GM21367 (cell line): ENCODE measurements around the gene DIP2C.
"Not testable (repeated sequence)": the region's sequence is repeated elsewhere in the genome, so short reads cannot be mapped to it uniquely, and the experiment has no call there.

Experiments
- ATAC-seq: cut with Tn5 transposase; IDR thresholded peaks from one replicate; pipeline ENCODE4 v1.9.1; 2021; ENCODE audit not compliant: unreplicated experiment

The DIP2C gene

DNA sequence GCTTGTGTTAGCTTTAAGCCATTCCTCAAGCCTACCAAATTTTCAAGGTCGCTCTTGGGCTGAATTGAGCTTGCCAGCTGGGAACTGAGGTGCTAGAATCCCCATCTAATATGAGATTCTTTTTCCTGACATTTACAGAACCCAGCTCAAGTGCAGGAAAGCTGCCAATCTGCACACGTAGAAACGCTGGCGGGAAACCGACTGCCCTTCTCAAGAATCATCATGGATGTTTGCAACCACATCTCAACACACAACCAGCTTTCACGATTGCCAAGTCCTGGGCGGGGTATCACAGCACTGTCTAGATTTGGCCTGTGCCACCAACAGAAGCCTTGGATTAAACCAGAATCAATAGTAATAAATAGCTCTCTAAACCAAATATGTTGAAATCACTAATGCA lies 203.7 kb downstream of the DIP2C start:
- ATAC-seq: no peak

DNA sequence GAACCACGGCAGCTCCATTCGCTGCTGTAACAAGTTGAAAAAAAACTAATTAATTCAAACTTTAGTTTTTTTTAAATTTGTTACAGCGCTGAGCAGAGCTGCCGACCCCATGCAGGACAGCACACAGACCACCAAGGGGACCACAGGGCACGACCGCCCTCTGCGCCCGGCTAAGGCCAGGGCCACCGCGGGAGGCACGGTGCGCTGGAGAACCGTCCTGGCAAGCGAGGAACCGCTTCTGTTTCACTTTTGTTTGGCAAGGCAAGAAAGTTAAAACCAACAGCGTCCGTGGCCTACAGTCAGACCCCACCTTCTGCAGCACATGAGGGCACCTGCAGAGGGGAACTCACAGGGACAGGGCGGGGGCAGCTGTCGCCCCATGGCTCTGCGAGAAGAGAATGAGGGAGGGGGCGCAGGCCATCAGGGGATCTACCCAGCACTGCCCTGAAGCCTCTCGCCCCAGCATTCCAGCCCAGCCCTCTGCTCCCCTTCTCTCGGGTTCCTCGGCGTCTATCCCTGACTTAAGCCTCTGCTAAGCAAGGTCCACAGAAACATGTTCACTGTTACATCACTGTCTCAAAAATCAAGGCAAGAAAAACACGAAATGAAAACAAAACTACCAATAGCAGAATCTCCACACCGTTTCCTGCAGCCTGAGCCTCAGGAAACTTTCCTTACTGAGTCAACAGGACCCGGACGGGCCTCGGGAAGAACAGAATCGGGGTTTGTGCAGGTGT lies 204.4 kb downstream of the DIP2C start:
- no peak for ATAC-seq

DNA sequence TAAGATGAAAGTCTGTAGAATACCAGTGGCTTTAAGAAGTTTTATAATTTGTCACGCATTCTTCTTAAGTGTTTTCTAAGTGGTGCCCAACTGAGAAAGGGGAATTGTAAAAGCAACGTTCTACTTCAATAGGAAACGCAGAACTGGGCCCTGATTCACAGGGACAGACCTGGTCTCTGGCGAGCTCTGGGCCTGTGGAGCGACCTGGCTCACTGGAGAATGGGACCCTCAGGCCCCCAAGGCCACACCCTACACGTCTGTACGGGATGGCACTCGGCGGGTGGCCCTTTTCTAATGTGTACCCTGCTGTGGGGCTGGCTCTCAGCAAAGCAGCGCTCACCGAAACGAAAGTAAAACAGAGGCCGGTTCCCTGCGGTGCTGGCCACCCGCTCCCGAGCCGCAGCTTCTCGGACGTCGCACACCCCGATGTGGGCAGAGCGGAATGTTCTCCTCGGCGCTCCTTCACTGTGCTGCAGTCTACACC lies 205.0 kb downstream of the DIP2C start:
- no peak for ATAC-seq

DNA sequence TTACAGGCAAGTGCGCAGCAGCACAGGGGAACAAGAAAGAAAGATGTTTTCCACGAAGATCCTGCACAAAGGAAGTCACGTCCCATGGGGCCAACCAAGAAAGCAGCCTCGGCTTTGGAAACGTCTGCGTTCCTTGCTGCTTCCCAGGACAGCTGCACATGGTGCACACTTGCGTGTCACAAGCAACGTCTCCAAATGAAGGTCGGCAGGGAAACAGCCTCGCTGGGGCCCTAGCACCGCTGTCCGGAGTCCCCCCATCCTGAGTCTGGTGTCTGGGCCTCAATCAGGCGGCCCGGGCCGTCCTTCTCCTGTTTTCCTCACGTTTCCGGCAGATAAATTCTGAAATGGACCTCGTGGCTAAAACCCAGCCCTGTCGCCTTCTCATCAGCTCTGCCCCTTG lies 206.2 kb downstream of the DIP2C start:
- ATAC-seq: no peak

DNA sequence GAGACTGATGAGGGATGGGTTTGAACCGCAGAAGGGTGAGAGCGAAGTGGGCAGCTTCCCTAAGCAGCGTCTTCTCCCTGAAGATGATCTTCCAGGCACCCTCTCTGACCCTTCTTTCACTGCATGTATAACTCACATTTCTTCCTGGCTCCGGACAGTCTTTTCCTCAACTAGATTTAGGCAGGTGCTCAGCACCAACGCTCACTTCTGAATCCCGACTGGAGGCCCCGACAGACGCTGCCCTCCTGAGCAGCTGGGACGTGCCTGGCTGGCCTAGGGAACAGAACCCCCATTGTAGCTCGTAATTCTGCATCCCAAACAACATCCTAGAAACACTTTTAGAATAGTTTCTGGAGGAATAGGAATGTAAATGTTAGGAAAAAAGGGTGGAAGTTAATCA lies 206.6 kb downstream of the DIP2C start:
- ATAC-seq: no peak

DNA sequence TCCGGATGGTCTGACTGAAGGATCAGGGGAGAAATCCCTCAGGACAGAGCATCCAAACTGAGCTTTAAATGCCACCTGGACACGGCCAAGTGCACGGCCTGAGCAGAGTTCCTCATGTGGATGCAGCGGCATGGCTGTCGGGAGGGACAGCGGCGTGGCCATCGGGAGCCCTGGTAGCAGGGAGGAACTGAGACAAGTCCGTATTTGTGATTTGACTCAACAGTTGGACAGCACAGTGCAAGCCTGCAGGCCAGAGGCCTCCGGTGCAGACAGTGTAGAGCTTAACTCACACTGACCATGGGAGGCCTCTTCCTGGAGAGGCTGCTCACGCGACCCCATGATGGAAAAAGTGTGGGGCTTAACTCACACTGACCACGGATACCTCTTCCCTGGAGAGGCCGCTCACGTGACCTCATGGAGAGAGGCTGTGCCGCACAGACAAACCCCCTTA lies 207.4 kb downstream of the DIP2C start:
- ATAC-seq: no peak

DNA sequence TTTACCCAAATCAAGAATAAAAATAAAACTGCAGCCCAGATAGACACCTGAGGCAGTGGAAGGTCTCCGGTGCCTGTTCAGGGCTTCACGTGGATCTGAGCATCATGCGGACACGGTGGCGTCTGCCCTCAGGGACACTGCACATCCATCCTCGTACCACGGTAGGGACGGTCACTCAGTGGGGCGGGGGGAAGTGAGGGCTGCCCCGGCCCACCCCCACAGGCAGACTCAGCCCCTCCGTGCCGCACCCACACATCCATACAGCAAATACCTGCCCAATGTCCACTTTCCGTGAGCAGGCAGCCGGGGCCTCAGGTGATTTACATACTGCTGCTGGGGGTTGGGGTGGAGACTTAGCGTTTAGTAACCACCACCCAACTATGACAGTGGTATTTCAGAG lies 207.8 kb downstream of the DIP2C start:
- no peak for ATAC-seq

DNA sequence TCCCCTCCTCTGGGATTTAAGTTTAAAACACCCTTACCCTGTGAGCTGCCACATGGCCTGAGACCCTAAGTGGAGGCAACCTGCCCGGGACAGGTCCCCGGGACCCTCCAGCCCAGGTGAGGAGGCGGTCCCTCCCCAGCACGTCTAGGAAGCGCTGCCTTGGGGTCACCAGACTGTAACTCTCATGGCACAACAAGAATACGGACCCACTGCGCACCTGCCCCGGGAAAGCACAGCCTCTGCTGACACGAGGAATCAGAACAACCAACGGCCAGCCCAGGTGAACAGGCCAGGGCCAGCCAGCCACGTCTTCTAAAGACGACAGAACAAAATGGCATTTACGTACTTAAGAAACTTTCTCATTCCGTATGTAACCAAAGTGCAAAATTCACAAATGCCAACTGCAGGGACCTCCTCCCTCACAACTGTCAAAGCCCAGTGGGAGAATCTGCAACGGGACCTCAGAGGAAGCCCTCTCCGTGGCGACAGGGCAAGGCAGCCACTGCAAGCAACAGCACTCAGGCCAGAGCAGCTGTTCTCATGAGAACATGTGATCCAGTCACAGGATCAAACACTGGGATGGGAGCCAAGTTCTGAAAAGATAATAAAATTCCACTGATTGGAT lies 208.4 kb downstream of the DIP2C start:
- ATAC-seq: no peak

DNA sequence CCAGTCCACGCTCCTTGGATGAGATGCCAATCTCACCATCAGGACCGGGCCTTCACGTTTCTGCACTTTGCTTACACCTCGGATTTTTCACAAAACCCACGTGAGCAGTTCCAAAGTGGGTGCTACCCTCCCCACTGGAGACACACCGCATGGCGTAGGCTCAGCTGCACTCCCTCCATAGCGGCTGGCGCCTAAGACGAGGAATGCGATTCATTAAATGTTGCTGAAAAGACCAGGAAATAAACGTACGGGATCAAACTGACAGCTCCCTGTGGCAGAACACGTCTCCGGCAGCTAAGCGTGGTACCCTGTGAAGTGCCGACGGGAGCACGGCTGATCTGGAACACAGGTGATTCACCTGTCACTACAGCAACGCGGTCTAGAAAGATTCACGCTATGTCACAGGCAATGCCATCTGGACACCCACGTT lies 209.0 kb downstream of the DIP2C start:
- no peak for ATAC-seq

DNA sequence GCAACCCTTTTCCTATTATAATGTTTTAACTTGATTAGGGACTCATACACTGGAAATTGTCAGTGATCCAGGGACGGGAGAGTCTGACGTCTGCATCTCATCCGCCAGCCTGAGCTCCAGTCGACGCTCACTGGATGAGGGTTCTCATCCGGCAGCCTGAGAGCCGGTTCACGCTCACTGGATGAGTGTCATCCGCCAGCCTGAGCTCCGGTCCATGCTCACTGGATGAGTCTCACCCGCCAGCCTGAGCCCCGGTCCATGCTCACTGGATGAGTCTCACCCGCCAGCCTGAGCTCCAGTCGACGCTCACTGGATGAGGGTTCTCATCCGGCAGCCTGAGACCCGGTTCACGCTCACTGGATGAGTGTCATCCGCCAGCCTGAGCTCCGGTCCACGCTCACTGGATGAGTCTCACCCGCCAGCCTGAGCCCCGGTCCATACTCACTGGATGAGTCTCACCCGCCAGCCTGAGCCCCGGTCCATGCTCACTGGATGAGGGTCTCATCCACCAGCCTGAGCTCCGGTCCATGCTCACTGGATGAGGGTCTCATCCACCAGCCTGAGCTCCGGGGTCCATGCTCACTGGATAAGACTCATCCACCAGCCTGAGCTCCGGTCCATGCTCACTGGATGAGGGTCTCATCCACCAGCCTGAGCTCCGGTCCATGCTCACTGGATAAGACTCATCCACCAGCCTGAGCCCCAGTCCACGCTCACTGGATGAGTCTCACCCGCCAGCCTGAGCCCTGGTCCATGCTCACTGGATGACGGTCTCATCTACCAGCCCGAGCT lies 209.6 kb downstream of the DIP2C start:
- not testable (repeated sequence) for ATAC-seq

DNA sequence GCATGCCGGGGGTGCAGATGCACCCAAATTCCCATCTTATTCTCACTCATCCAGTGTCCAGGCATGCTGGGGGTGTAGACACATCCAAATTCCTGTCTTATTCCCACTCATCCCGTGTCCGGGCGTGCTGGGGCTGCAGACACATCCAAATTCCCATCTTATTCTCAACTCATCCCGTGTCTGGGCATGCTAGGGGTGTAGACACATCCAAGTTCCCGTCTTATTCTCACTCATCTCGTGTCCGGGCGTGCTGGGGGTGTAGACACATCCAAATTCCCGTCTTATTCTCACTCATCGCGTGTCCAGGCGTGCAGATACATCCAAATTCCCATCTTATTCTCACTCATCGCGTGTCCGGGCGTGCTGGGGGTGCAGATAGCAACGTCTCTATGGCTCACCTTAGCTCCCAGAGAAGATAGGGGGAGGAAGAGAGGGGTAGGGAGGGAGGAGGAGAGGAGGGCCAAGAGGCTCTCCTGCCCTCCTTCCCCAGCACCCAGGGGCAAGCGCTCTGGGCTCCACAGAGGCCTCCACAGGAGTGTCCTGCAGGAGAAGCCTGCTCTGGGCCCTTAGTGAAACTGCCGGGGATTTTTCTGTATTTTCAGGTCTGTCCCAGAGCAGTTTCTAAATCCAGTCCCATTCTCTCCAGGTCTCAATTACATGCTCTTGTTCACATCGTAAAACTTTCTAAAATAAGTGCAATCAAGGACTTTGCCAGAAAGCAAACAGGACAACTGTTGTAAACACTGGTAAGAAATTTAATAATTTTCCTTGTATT lies 210.8 kb downstream of the DIP2C start:
- no peak for ATAC-seq

DNA sequence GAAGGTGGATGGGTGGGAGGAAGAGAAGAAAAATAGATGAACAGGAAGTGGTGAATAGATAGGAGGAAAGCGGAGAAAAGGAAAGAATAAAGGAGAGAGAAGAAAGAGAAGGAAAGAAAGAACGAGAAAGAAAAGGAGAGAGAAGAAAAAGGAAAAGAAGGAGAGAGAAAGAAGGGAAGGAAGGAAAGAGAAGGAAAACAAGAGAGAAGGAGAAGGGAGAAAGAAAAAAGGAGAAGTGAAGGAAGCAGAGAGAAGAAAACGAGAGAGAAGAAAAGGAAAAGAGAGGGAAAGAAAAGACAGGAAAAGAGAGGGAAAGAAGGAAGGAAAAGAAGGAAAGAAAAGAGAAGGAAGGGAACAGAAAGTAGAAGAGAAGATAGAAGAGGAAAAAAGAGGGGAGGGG lies 211.8 kb downstream of the DIP2C start:
- no peak for ATAC-seq

DNA sequence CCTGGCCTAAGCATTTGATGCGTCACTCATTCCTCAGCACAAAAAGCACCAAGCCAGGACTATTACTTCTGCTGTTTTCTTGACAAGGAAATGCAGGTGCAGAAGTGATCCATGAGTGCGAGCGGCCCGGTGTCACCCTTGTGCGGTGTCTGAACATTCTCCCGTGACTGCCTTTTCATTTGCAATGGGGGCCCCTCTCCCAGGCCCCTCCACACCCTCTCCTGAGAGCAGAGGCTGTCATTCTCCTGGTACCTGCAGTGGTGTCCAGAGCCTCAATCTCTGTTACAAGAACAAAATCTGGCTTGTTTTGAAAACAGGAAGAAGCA lies 213.1 kb downstream of the DIP2C start:
- no peak for ATAC-seq

DNA sequence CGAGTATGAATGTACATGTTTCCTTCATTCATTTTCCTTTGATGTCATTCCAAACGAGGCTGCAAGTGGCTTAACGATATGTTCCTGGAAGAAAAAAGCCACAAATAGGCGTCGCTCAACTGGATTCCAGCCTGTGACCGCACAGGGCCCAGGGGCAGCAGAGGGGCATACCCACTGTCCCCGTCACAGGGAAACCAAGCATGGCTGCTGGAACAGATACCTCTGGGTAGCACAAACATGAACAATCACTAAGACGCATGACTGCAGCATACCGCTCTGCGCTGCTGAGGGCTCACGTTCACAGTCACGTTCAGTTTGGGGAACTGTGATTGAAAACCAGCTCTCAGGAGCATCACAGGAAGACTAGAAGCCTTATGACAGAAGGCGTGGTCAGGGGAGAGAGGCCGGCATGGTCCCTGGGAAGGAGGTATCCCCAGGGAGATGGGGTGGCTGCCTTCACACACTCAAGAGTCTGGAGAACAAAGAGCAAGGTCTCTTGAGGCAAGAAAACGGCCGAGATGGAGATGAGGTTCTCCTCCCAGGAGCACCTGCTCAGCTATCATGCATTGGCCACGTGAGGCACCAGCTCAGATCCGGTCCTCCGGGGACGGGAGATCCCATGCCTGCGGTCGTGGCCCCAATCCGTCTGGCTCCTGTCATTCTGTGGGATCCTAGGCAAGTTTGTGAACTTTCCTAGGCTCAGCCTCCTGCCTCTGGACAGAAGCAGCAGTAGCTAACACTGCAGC lies 213.6 kb downstream of the DIP2C start:
- no peak for ATAC-seq

DNA sequence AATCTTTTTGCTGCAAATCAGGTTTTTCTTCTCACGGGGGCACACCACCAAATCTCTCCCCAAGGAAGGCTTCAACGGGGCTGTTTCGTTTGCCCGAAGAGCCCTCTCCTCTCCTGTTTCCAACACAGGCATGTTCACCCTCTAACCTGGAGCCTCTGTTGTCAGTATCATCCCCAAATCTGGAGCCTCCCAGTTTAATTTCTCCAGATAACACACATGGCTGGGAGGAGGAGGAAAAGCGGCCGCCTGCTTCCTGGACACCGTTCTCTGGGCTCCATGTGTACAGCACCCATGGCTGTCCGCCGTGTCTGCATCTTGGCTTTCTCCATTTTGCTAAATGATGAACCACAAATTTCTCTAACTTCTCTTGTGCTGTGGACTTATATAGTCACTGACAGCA lies 214.5 kb downstream of the DIP2C start:
- no peak for ATAC-seq

DNA sequence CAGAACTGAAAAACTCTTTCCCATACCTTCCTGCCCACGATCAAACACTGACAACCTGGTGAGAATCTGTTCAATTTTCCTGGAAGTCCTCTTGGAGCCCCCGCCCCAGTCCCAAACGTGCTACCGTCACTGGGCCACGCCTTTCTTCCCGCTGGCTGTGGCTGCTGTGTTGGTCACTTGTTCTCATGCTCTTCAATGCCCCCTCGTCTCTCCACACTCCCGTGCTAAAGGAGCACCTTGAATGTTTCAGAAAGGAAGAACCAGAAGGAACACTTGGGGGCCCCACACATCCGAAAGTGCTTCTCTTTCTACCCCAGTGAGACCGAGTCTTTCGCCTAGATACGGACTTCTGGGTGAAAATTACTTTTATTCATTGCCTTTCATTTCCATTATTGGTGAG lies 215.1 kb downstream of the DIP2C start:
- no peak for ATAC-seq

DNA sequence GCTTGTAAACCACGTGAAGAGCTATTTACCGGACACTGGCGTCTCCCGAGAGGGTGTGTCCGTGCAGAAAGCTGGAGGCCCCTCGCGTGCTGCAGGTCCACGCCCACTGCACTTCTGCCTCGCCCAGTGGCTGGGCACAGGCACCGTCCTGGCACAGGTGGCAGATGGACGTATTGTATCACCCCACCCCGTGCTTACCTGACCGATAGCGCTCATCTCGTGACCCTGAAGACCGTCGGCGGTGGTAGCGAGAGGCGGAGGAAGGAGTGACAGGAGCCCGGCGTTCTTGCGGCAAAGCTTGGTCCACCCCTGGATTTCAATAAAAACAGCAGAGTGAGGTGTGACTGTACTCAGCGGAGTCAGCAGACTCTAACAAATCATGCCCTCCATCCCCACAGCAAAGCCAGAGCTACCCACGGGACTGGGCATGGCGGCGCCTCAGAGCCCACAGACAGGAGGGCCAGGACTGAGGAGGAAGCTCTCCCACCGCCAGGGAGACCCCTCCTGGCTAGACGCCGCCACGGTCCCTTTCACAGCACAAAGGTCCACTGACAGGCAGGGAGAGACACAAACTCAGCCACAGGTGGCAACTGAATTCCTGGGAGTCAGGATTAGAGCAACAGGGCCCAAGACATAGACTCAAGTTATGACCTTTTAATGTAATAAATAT lies 217.1 kb downstream of the DIP2C start:
- no peak for ATAC-seq

DNA sequence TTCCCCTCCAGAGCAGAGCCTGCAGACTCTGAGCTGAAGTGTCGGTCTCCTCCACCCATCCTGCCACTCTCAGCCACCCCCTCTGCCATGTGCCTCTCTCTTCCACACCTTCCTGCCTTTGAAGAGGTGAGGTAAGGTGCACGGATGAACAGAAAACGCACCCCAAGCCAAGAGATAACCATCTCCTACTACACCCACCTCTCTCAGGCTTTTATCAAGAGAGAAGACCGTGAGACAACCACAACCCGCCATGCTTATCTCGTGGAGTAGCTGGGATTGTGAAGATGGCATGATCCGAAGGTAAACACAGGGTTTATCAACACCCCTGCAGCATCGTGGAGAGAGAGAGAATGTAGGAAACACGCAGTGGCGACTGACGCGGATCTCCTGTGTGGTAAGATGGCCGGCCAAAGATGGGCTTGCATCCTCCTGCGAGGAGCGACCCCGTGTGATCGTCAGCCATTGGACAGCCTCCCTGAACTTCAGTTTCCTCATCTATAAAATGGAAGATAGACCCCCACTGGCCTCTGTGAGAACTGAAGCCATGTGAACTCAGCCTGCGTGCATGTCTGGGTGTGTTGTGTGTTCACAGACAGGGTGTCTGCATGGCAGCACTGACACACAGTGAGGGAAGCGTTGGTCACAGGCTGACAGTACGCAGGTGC lies 219.0 kb downstream of the DIP2C start:
- no peak for ATAC-seq

DNA sequence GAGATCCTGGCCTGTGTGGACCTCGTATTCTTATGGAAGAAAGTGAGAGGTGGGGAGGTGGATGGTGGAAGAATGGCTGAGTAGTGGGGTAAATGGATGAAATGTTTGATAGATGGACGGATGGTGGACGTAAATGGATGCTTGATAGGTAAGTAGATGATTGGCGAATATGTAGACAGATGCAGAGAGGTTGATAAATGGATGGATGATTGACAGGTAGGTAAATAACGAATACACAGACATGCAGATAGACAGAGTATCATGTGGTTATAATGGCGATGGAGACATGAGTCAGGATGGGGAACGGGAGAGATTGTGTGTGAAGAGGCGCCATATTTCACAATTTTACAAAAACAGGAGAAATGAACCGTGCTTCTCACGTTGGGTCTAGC lies 219.5 kb downstream of the DIP2C start:
- no peak for ATAC-seq
